Left ventricle myocardium inferior (tissue), 1 donor: ENCODE results near the gene CENPM. TPM values are rescaled to one million over a fixed set of nuclear protein-coding genes. Genes with fewer than 3 reads are reported as not detected.
"Not testable (repeated sequence)": the region's sequence is repeated elsewhere in the genome, so short reads cannot be mapped to it uniquely, and the experiment has no call there.

ENCODE experiments used
- DNase-seq: peaks from one replicate; pipeline ENCODE4 v3.0.0-alpha.2; 2020
- H3K27ac ChIP-seq: fragments of 200-600 bp; replicated peaks from 2 replicates; pipeline ENCODE4 v1.8.0; 2021
- H3K27me3 ChIP-seq: fragments of 200-600 bp; 2 replicates; pipeline ENCODE4 v1.8.0; 2021; ENCODE audit warnings: low read depth
- H3K36me3 ChIP-seq: fragments of 200-600 bp; 2 replicates; pipeline ENCODE4 v1.8.0; 2021
- H3K4me1 ChIP-seq: fragments of 200-600 bp; 2 replicates; pipeline ENCODE4 v1.8.0; 2021
- H3K4me3 ChIP-seq: fragments of 200-600 bp; 2 replicates; pipeline ENCODE4 v1.8.0; 2021; ENCODE audit warnings: mild to moderate bottlenecking, moderate library complexity
- H3K9me3 ChIP-seq: fragments of 200-600 bp; replicated peaks from 2 replicates; pipeline ENCODE4 v1.8.0; 2021
- CTCF ChIP-seq: fragments of 200-600 bp; IDR thresholded peaks from 2 replicates; pipeline ENCODE4 v1.8.0; 2021; ENCODE audit warnings: antibody characterized with exemption, mild to moderate bottlenecking, borderline replicate concordance
- intact Hi-C: fragments of 100-400 bp; cut with micrococcal nuclease; formaldehyde crosslinking; loops from one replicate; pipeline ENCODE4 v1.11.0; 2022
- total RNA-seq: library from RNA; stranded (reverse); fragmentation: NEBNext Ultra II Directional; extraction: Animal tissue kit (Norgen Biotek cat#: 25700); gene quantifications from one replicate; pipeline ENCODE4 v1.2.1, GENCODE V29; 2021
- donor health status: DM: no; HTN: yes; CAD: no; lungs with severe emphysema.

Gene CENPM
- total RNA-seq, 1 donor from 2014 or later, result 0.47 TPM

- no peak for TF ChIP-seq CTCF
- DNase-seq, result no peak
- intact Hi-C loops, result no loop called here
Measured at GRCh38 chr22:41949297-41949965, 2.5 kb upstream of the CENPM start.

GRCh38 chr22:41948928-41949296 is 2.0 kb upstream of the CENPM start:
- H3K27me3 ChIP-seq, result peaks cover 22% of the 10 kb centered on the region
- peaks cover 18% of the 10 kb centered on the region for H3K4me1 ChIP-seq
- intact Hi-C loops, H3K27ac ChIP-seq, DNase-seq, H3K36me3 ChIP-seq, H3K9me3 ChIP-seq, H3K4me3 ChIP-seq: not testable (repeated sequence)

More at GRCh38 chr22:41949297-41949965, 2.5 kb upstream of the CENPM start:
- Histone ChIP-seq H3K4me3 (no peak overlapping the region), H3K36me3 (no peaks in the 10 kb centered on the region), H3K27ac (no peak overlapping the region), H3K27me3 (peaks cover 26% of the 10 kb centered on the region), H3K4me1 (peaks cover 18% of the 10 kb centered on the region), H3K9me3 (no peaks in the 10 kb centered on the region)

- no peak for DNase-seq
- intact Hi-C loops, result no loop called here
- peaks cover 19% of the 10 kb centered on the region for H3K27me3 ChIP-seq
- H3K4me3 ChIP-seq, result no peak overlapping the region
- no peaks in the 10 kb centered on the region for H3K36me3 ChIP-seq
- TF ChIP-seq CTCF, result no peak
- peaks cover 18% of the 10 kb centered on the region for H3K4me1 ChIP-seq
- H3K27ac ChIP-seq, result no peak overlapping the region
- H3K9me3 ChIP-seq, result no peaks in the 10 kb centered on the region
Measured at GRCh38 chr22:41948142-41948541, 1.2 kb upstream of the CENPM start.

- intact Hi-C loops, result no loop called here
Measured at GRCh38 chr22:41947424-41948080, 600 bp upstream of the CENPM start.

GRCh38 chr22:41943661-41944209 is 3.2 kb downstream of the CENPM start:
- Histone ChIP-seq H3K27ac (no peak overlapping the region), H3K9me3 (no peaks in the 10 kb centered on the region), H3K36me3 (no peaks in the 10 kb centered on the region), H3K4me1 (peaks cover 33% of the 10 kb centered on the region), H3K4me3 (no peak overlapping the region), H3K27me3 (no peaks in the 10 kb centered on the region)
- DNase-seq, result no peak
- no peak for TF ChIP-seq CTCF
- intact Hi-C loops, result loop anchor here (5.0 kb wide), 3 partner anchors 121 to 246 kb away; partner anchors contain the start of gene MEI1

More at GRCh38 chr22:41947424-41948080, 600 bp upstream of the CENPM start:
- peaks cover 18% of the 10 kb centered on the region for H3K4me1 ChIP-seq
- no peaks in the 10 kb centered on the region for H3K36me3 ChIP-seq
- H3K4me3 ChIP-seq, result peak overlapping the region; percentile 87
- no peak for TF ChIP-seq CTCF
- peak overlapping the region; percentile 59 for H3K27ac ChIP-seq
- H3K27me3 ChIP-seq, result peaks cover 18% of the 10 kb centered on the region
- no peaks in the 10 kb centered on the region for H3K9me3 ChIP-seq
- DNase-seq, result no peak
